Measurements from ENCODE around the gene RNF112. TPM values are rescaled to one million over a fixed set of nuclear protein-coding genes. Genes with fewer than 3 reads are reported as not detected.

The RNF112 gene
- total RNA-seq, 4 donors from 2014 or later, result 1.4 to 7.6 (median 2.6) TPM

DNA sequence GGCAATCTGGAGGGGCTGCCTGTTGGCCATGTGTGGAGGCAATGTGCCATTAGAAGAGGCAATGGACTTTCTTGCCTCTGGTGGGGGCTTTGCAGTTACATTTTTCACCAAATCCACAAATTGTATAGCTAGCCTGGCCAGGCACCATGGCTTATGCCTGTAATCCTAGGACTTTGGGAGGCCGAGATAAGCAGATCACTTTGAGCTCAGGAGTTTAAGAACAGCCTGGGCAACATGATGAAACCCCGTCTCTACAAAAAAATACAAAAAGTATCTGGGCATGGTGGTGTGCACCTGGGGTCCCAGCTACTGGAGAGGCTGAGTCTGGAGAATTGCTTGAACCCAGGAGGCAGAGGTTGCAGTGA, 2.7 kb upstream of the RNF112 start:
- H3K4me1 ChIP-seq, result peaks cover 0 to 16% (median 0%) of the 10 kb centered on the region in 3 donors
- ATAC-seq, result no peak
- TF ChIP-seq POLR2AphosphoS5 (IDR thresholded peaks at IDR 0.05), result no peak
- no peak for TF ChIP-seq CTCF (IDR thresholded peaks at IDR 0.05)
- no peak for TF ChIP-seq POLR2A (IDR thresholded peaks at IDR 0.05)
- TF ChIP-seq EP300 (IDR thresholded peaks at IDR 0.05), result no peak
- no peak overlapping the region for H3K27ac ChIP-seq
- H3K36me3 ChIP-seq, result no peaks in the 10 kb centered on the region
- no peaks in the 10 kb centered on the region for H3K27me3 ChIP-seq
- no peak overlapping the region for H3K4me3 ChIP-seq
- no peaks in the 10 kb centered on the region for H3K9me3 ChIP-seq
- WGBS, 2 donors (ENCODE audit: low coverage in 1 of 2), result no CpG with 5 or more reads among the region's 2 CpGs

DNA sequence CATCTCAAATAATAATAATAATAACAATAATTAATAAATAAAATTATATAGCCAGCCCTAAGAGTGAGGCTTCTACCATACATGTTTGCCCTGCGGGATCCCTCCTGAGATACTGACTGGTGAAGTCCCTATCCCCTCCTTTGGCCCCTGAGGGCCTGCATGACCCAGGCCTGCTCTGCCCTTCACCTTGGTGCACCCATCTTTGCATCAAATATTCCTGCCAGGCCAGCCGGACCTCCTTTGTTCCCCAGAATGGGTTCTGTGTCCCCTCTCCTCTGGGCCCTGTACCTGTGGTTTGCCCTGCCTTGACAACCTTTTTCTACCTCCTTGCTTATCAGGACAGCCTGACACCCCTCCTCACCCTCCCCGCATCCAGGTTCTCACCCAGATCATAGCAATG, 2.0 kb upstream of the RNF112 start:
- WGBS, 2 donors (ENCODE audit: low coverage in 1 of 2), result 100% methylated on average over 1 of the region's 3 CpGs
- peaks cover 0 to 16% (median 0%) of the 10 kb centered on the region in 3 donors for H3K4me1 ChIP-seq
- TF ChIP-seq EP300 (IDR thresholded peaks at IDR 0.05) (no peak), POLR2A (IDR thresholded peaks at IDR 0.05) (no peak), POLR2AphosphoS5 (IDR thresholded peaks at IDR 0.05) (no peak), CTCF (IDR thresholded peaks at IDR 0.05) (no peak)
- H3K36me3 ChIP-seq, result no peaks in the 10 kb centered on the region
- no peak overlapping the region for H3K4me3 ChIP-seq
- no peaks in the 10 kb centered on the region for H3K9me3 ChIP-seq
- H3K27me3 ChIP-seq, result no peaks in the 10 kb centered on the region
- ATAC-seq, result no peak
- H3K27ac ChIP-seq, result no peak overlapping the region

DNA sequence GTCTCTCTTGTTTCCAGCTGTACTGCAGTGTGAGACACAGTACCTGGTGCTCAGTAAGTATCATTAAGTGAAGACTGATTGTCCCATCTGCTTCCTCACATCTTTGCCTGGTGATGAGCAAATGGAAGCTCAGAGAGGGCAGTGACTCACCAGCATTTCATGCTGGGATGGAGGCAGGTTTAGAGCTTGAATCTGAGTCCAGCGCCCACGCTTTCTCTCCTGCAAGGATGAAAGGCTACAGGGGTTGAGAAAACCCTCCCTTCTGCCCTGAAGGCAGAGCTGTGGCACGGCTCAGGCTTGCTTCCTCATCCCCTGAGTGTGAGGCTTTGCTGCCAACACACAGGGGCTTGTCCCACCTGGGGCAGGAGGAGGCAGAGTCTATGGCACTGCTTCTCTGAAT, 1.5 kb upstream of the RNF112 start:
- no peaks in the 10 kb centered on the region for H3K36me3 ChIP-seq
- no peak overlapping the region for H3K27ac ChIP-seq
- 40% methylated on average over 1 of the region's 3 CpGs; no CpG with 5 or more reads in 1 of the 2 donors for WGBS, 2 donors (ENCODE audit: low coverage in 1 of 2)

DNA sequence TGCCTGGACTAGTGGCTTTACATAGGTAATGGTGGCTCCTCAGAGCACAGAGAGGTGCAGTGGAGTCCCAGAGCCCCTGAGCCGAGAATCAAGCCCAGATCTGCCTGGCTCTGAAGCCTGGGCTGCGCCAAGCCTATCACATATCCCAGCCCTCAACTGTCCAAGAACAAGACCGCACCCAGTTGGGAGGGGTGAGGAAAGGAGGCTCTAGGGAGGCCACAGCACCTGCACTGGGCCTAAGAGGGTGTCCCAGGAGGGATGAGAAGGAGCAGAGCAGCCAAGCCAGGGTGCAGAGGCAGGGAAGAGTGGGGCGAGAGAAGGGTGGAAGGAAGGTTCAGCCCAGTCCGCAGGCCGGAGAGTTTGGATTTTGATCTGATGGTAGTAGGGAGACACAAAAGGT, 941 bp upstream of the RNF112 start:
- H3K4me3 ChIP-seq, result no peak overlapping the region
- H3K4me1 ChIP-seq, result peaks cover 0 to 16% (median 0%) of the 10 kb centered on the region in 3 donors
- no peaks in the 10 kb centered on the region for H3K36me3 ChIP-seq
- 78 to 84% methylated on average over 4 of the region's 6 CpGs for WGBS, 2 donors (ENCODE audit: low coverage in 1 of 2)
- no peaks in the 10 kb centered on the region for H3K27me3 ChIP-seq
- H3K9me3 ChIP-seq, result no peaks in the 10 kb centered on the region
- H3K27ac ChIP-seq, result no peak overlapping the region
- ATAC-seq, result no peak
- no peak for TF ChIP-seq POLR2A (IDR thresholded peaks at IDR 0.05)
- TF ChIP-seq CTCF (IDR thresholded peaks at IDR 0.05), result no peak
- no peak for TF ChIP-seq EP300 (IDR thresholded peaks at IDR 0.05)
- no peak for TF ChIP-seq POLR2AphosphoS5 (IDR thresholded peaks at IDR 0.05)

More for the DNA sequence above, 1.5 kb upstream of the RNF112 start:
- Histone ChIP-seq H3K27me3 (no peaks in the 10 kb centered on the region), H3K4me1 (peaks cover 0 to 16% (median 0%) of the 10 kb centered on the region in 3 donors), H3K9me3 (no peaks in the 10 kb centered on the region), H3K4me3 (no peak overlapping the region)
- ATAC-seq, result no peak
- TF ChIP-seq EP300 (IDR thresholded peaks at IDR 0.05) (no peak), POLR2A (IDR thresholded peaks at IDR 0.05) (no peak), CTCF (IDR thresholded peaks at IDR 0.05) (no peak), POLR2AphosphoS5 (IDR thresholded peaks at IDR 0.05) (no peak)

DNA sequence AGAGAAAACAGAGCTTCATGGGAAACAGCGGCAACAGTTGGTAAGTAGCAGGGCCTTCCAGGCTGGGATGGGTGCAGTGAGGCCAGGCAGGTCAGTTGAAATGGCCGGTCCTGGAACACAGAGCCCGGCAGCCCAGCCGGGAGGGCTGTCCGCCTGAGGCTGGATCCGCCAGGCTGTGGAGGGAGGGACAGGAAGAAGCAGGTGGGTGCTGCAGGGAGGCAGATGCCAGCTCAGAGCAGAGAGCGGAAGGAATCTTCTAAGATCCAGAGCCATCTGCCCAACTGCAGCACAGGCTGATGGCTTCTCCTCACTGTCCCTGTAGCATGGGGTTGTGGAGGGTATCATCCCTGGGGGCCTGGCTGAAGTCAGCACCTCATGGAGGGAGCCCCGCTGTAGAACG, 599 bp downstream of the RNF112 start:
- TF ChIP-seq POLR2A (IDR thresholded peaks at IDR 0.05), result no peak
- TF ChIP-seq POLR2AphosphoS5 (IDR thresholded peaks at IDR 0.05), result no peak
- TF ChIP-seq EP300 (IDR thresholded peaks at IDR 0.05), result no peak
- no peak for TF ChIP-seq CTCF (IDR thresholded peaks at IDR 0.05)
- peak overlapping the region in 1 of 4 donors; percentile 36 for H3K27ac ChIP-seq
- H3K27me3 ChIP-seq, result no peaks in the 10 kb centered on the region
- peaks cover 0 to 16% (median 0%) of the 10 kb centered on the region in 3 donors for H3K4me1 ChIP-seq
- 36% methylated on average over 5 of the region's 9 CpGs; no CpG with 5 or more reads in 1 of the 2 donors for WGBS, 2 donors (ENCODE audit: low coverage in 1 of 2)
- no peaks in the 10 kb centered on the region for H3K9me3 ChIP-seq
- no peak for ATAC-seq
- peak overlapping the region in 1 of 2 donors; percentile 42 for H3K4me3 ChIP-seq
- no peaks in the 10 kb centered on the region for H3K36me3 ChIP-seq
